Panc1 (cell line): ENCODE results near the gene ARHGEF35.

Experiments used
- CTCF ChIP-seq: fragments of 450-650 bp; IDR thresholded peaks from 2 replicates; pipeline ENCODE4 v1.5.1; 2017; ENCODE audit warnings: mild to moderate bottlenecking
- POLR2AphosphoS5 ChIP-seq: IDR thresholded peaks from 2 replicates; pipeline ENCODE4 v1.6.1; 2012; ENCODE audit warnings: mild to moderate bottlenecking, low read depth, low read length, moderate library complexity
- REST ChIP-seq, 2 experiments: IDR thresholded peaks; 2 replicates each; pipeline ENCODE4 v1.6.1; 2011 to 2012; ENCODE audit warnings: low read depth in 2 of 2, control low read depth in 1 of 2, low read length in 1 of 2, mild to moderate bottlenecking in 1 of 2, moderate library complexity in 1 of 2; ENCODE audit not compliant: insufficient read depth in 1 of 2

- TF ChIP-seq CTCF (no peak), REST (IDR thresholded peaks at IDR 0.05; ENCODE audit: insufficient read depth in 1 of 2, low read depth in 2 of 2, low read length in 1 of 2) (no peak), POLR2AphosphoS5 (no peak)
These were observed 30.8 kb downstream of the ARHGEF35 start for GRCh38 chr7:144164784-144165183.
